ENCODE results near the gene KRT86. TPM values are rescaled to one million over a fixed set of nuclear protein-coding genes. Genes with fewer than 3 reads are reported as not detected.

KRT86 gene
- total RNA-seq, 1 donor from 2014 or later: not detected

- H3K27me3 Mint-ChIP-seq (ENCODE audit: unreplicated experiment): peaks cover 7% of the 10 kb centered on the region
- no peaks in the 10 kb centered on the region for H3K36me3 Mint-ChIP-seq (ENCODE audit: low read depth, unreplicated experiment)
- H3K27ac Mint-ChIP-seq (ENCODE audit: unreplicated experiment): no peak overlapping the region
- TF ChIP-seq CTCF (IDR thresholded peaks at IDR 0.05; ENCODE audit: unreplicated experiment): no peak
- H3K9me3 Mint-ChIP-seq (ENCODE audit: unreplicated experiment): no peaks in the 10 kb centered on the region
- DNase-seq (ENCODE audit: low spot score): no peak
- H3K4me3 Mint-ChIP-seq (ENCODE audit: unreplicated experiment): no peak overlapping the region
- H3K4me1 Mint-ChIP-seq (ENCODE audit: unreplicated experiment): peaks cover 4% of the 10 kb centered on the region
These were observed 5.2 kb downstream of the KRT86 start for GRCh38 chr12:52279422-52280318.

- H3K4me1 Mint-ChIP-seq (ENCODE audit: unreplicated experiment): peaks cover 4% of the 10 kb centered on the region
- no peaks in the 10 kb centered on the region for H3K9me3 Mint-ChIP-seq (ENCODE audit: unreplicated experiment)
- peaks cover 8% of the 10 kb centered on the region for H3K27me3 Mint-ChIP-seq (ENCODE audit: unreplicated experiment)
- no peak for DNase-seq (ENCODE audit: low spot score)
- H3K4me3 Mint-ChIP-seq (ENCODE audit: unreplicated experiment): no peak overlapping the region
- no peaks in the 10 kb centered on the region for H3K36me3 Mint-ChIP-seq (ENCODE audit: low read depth, unreplicated experiment)
- no peak for TF ChIP-seq CTCF (IDR thresholded peaks at IDR 0.05; ENCODE audit: unreplicated experiment)
- H3K27ac Mint-ChIP-seq (ENCODE audit: unreplicated experiment): no peak overlapping the region
These were observed 5.9 kb downstream of the KRT86 start for GRCh38 chr12:52280319-52280795.

- TF ChIP-seq CTCF (IDR thresholded peaks at IDR 0.05; ENCODE audit: unreplicated experiment): no peak
- Mint-ChIP-seq H3K36me3 (ENCODE audit: low read depth, unreplicated experiment) (no peaks in the 10 kb centered on the region), H3K27me3 (ENCODE audit: unreplicated experiment) (peaks cover 10% of the 10 kb centered on the region), H3K9me3 (ENCODE audit: unreplicated experiment) (no peaks in the 10 kb centered on the region), H3K4me3 (ENCODE audit: unreplicated experiment) (no peak overlapping the region), H3K27ac (ENCODE audit: unreplicated experiment) (no peak overlapping the region), H3K4me1 (ENCODE audit: unreplicated experiment) (peaks cover 4% of the 10 kb centered on the region)
- DNase-seq (ENCODE audit: low spot score): no peak
These were observed 6.5 kb downstream of the KRT86 start for GRCh38 chr12:52280796-52281560.

GRCh38 chr12:52284562-52285171 lies 10.2 kb downstream of the KRT86 start:
- H3K36me3 Mint-ChIP-seq (ENCODE audit: low read depth, unreplicated experiment): no peaks in the 10 kb centered on the region
- H3K27ac Mint-ChIP-seq (ENCODE audit: unreplicated experiment): no peak overlapping the region
- no peak overlapping the region for H3K4me3 Mint-ChIP-seq (ENCODE audit: unreplicated experiment)
- H3K4me1 Mint-ChIP-seq (ENCODE audit: unreplicated experiment): no peaks in the 10 kb centered on the region
- no peak for TF ChIP-seq CTCF (IDR thresholded peaks at IDR 0.05; ENCODE audit: unreplicated experiment)
- H3K27me3 Mint-ChIP-seq (ENCODE audit: unreplicated experiment): peaks cover 5% of the 10 kb centered on the region
- H3K9me3 Mint-ChIP-seq (ENCODE audit: unreplicated experiment): no peaks in the 10 kb centered on the region
- DNase-seq (ENCODE audit: low spot score): no peak

Data from endothelial cell (in vitro differentiated cells).